GF-D8 (cell line): Measurements from ENCODE around the gene GAL.

Source experiments
- DNase-seq: peaks from one replicate; lab custom pipeline; 2025; lab: John Stamatoyannopoulos, UW

The GAL gene

DNA sequence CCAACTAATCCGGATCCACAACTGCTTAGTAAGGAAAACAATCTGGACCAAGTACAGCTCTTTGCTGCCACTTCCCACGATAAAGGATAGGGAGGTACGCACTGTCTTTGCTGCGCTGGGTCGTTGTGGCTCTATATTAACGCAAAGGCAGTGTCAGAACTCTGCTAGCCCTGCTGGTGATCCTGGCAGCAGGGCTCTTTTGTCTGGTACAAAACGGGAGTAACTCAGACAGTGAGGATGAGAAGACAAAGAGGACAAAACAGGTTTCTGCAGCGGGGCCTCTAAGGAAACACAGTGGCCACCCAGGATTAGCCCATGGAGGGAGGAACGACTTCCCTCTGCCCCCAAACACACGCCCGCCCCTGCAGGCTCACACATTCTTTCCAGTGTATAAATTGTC, 26.1 kb downstream of the GAL start:
- DNase-seq: no peak

DNA sequence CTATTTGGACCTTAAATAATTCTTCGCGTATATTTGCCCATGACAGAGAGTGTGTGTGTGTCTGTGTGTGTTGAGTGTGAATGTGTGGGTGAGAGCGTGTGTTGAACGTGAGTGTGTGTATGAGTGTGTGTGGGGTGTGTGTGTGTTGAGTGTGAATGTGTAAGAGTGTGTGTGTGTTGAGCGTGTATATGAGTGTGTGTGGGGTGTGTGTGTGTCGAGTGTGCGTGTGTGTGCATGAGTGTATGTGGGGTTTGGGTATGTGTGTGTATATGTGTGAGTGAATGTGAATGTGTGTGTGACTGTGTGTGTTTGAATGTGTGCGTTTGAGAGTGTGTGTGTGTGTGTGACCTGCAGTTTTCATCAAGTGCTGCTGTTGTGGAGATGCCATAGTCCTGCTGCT, 26.8 kb downstream of the GAL start:
- DNase-seq: no peak

GRCh38 chr11:68714060-68714856, 29.9 kb downstream of the GAL start:
- no peak for DNase-seq

DNA sequence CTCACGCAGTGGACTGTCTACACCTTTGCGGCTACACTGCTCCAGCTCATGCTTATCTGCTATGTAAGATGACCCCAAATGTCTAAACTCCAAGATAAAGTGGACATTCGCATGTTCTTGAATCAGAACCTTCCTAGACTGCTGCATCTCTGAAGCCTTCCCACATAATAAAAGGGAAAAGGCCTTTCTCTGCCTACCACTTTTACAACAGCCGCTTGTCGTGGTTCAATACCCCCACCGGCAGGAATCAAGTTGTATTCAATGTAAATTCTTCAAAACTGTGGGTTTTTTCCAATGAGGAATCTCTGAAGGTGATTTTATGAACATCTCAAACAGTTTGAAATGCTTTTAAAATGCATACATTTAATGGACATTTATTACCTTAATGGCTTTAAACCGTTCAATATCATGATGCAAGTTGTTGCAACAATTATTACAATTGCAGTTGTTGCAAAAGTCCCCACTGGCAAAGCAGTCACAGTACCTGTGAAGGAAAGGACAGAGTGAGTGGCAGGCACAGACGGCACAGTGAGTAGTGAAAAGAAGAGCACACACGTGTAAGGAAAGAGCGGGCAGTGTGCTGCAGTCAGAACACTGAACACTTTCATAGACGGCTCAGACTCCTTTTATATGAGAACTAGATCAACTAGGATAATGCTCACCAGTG, 31.2 kb downstream of the GAL start:
- DNase-seq: no peak

- no peak for DNase-seq
Measured at GRCh38 chr11:68721075-68721474, 36.7 kb downstream of the GAL start.

DNA sequence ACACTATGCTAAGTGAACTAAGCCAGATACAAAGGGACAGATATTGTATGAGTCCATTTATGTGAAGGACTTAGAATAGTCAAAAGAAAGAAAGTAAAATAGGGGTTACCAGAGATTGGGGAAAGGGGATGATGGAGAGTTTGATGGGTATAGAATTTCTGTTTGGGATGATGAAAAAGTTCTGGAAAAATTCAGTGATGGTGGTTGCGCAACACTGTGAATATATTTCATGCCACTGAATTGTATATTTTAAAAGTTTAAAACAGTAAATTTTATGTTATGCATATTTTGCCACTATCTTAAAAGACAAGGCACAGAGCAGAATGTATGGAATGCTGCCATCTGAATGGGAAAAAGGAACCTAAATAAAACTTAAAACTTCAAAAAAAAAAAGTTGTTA, 37.8 kb downstream of the GAL start:
- no peak for DNase-seq

- no peak for DNase-seq
Measured at GRCh38 chr11:68724293-68724692, 39.9 kb downstream of the GAL start.

DNA sequence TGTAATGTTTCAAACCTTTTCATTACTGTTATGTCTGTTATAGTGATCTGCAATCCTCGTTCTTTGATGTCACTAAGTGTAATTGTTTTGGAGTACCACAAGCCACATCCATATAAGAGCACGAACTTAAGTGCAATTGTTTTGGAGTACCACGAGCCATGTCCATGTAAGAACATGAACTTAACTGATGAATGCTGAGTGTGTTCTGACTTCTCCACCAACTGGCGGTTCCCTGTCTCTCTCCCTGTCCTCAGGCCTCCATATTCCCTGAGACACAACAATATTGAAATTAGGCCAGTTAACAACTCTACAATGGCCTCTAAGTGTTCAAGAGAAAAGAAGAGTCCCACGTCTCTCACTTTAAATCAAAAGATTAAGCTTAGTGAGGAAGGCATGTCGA, 43.4 kb downstream of the GAL start:
- DNase-seq: no peak

DNA sequence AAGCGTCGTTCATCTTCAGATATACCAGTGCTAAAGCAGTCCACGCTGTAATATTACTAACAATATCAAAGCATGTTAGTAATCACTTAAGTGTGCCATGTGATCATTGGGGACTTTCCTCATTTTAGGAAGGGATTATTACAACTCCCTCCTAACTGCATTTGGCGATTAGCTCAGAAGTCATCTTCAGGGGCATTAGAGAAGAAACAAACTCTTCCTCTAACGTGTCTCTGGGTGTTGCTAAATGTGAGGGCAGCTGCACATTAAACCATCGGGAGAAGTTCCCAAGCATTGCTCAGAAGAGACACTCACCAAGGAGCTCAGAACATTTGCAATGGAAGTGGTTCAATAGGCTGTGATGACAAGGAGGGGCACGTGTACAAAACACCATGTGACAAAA, 49.8 kb downstream of the GAL start:
- DNase-seq: no peak

DNA sequence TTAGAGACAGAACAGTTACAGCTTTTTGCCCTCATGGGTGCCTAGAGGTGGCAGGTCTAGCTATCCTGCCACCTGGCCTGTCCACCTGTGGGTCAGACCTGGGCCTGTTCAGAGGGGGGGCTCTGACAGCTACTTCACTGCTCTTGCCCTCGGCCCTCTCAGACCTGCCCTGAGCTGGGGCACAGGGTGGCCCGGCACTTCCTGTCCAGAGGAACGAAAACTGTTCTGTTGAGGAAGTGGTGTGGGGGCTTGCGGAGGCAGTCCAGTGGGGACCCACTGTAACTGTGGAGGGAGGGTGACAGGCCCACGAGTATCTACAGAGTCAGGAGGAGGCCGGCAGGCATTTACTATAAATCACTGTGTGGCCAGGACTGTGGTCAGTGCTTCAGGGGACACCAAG, 50.8 kb downstream of the GAL start:
- no peak for DNase-seq

- DNase-seq: no peak
Measured at GRCh38 chr11:68735646-68736045, 51.3 kb downstream of the GAL start.
